Fibroblast of skin of right quadriceps (primary cell): Measurements from ENCODE around the gene RINT1.
A peak's percentile ranks its signal among the peaks of the same experiment; 100 is the strongest.

Experiments
- DNase-seq: peaks from one replicate; pipeline ENCODE4 v3.0.0-alpha.2; 2013

The RINT1 gene

GRCh38 chr7:105600720-105601550, 68.9 kb downstream of the RINT1 start:
- peak; percentile 40 for DNase-seq

GRCh38 chr7:105602325-105603305, 70.6 kb downstream of the RINT1 start:
- DNase-seq = peak; percentile 55

GRCh38 chr7:105610165-105610930, 78.3 kb downstream of the RINT1 start:
- no peak for DNase-seq

- peak; percentile 39 for DNase-seq
Measured at GRCh38 chr7:105611856-105612775, 80.1 kb downstream of the RINT1 start.

GRCh38 chr7:105612806-105613205, 80.8 kb downstream of the RINT1 start:
- no peak for DNase-seq

GRCh38 chr7:105613611-105614330, 81.8 kb downstream of the RINT1 start:
- no peak for DNase-seq

GRCh38 chr7:105614341-105614840, 82.4 kb downstream of the RINT1 start:
- DNase-seq = no peak
